Measurements from ENCODE around the gene ACKR1. TPM values are rescaled to one million over a fixed set of nuclear protein-coding genes. Genes with fewer than 3 reads are reported as not detected.

Gene ACKR1, protein sequence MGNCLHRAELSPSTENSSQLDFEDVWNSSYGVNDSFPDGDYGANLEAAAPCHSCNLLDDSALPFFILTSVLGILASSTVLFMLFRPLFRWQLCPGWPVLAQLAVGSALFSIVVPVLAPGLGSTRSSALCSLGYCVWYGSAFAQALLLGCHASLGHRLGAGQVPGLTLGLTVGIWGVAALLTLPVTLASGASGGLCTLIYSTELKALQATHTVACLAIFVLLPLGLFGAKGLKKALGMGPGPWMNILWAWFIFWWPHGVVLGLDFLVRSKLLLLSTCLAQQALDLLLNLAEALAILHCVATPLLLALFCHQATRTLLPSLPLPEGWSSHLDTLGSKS
- polyA plus RNA-seq, result 100 to 1,000 TPM in 1 of 3 donors, 10 to 100 TPM in 2; 20.0 to 227 (median 73.8) TPM

- WGBS, 3 donors, result 36 to 50% (median 37%) methylated on average over 13 of the region's 13 CpGs
- no peak within 1 kb of the TSS for H3K27ac ChIP-seq (ENCODE audit: low read depth, low read length)
Measured at GRCh38 chr1:159204161-159205141, at the start of gene ACKR1. TSS of gene ACKR1 (plus strand) at chr1:159204875. CDS start at chr1:159204960, 85 bp downstream.

DNA sequence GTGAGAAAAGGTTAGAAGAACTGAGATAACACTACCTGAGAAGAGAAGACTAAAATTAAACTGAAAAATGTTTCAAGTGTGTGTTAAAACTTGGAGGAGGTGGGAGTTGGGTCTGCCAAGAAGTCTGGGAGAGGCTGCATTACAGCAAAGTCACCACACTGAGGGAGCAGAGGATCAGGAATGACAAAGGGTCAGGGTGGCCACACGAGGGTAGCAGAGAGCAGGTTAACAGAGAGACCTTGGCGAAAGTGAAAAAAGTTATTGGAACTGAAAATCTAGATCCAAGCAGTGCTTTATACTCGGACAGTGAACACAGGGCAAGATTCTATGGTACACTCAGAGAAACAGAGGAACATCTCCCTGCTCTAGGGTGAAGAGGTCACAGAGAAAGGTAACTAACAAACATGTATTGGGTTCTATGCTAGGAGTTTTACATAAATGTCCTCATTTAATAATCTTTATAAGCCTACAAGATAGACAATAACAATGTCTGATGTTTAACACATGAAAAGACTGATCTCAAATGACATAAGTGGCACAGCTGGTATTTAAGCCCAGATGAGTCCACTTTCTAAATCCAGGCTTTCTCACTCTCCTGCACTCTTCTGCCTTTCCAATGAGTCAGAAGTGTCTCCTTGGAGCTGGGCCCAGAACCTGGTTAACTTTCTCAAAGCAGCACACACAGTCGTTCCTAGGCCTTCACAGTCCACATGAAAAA is 43.5 kb upstream of the ACKR1 start:
- 2 to 5% (median 3%) methylated on average over 4 of the region's 4 CpGs for WGBS, 3 donors

DNA sequence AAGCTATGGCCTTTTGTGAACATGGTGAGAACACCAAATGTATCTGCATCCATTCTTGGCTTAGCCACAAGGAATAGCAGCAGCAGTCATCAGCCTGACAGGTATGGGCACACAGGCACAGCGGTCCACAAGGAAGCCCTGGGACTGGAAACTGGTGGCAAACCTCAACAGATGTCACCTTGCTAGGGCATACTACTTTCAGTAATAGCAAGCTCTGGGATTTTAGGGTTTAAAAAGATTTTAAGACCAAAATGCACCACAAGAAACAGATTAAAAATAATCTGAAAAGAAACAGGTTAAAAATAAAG is 43.0 kb upstream of the ACKR1 start:
- no peak overlapping the region for H3K27ac ChIP-seq (ENCODE audit: low read depth, low read length)
- WGBS, 3 donors, result 91 to 100% (median 96%) methylated on average over 1 of the region's 1 CpG

More for the DNA sequence above, 43.5 kb upstream of the ACKR1 start:
- H3K27ac ChIP-seq (ENCODE audit: low read depth, low read length), result no peak overlapping the region

- 64 to 68% (median 65%) methylated on average over 4 of the region's 4 CpGs for WGBS, 3 donors
- no peak overlapping the region for H3K27ac ChIP-seq (ENCODE audit: low read depth, low read length)
Measured at GRCh38 chr1:159162516-159163265, 42.0 kb upstream of the ACKR1 start.

GRCh38 chr1:159163614-159164228 is 41.0 kb upstream of the ACKR1 start:
- H3K27ac ChIP-seq (ENCODE audit: low read depth, low read length), result no peak overlapping the region

GRCh38 chr1:159168043-159168442 is 36.6 kb upstream of the ACKR1 start:
- 51 to 65% (median 64%) methylated on average over 4 of the region's 4 CpGs for WGBS, 3 donors
- H3K27ac ChIP-seq (ENCODE audit: low read depth, low read length), result no peak overlapping the region

More at GRCh38 chr1:159163614-159164228, 41.0 kb upstream of the ACKR1 start:
- 42 to 75% (median 70%) methylated on average over 9 of the region's 9 CpGs for WGBS, 3 donors

DNA sequence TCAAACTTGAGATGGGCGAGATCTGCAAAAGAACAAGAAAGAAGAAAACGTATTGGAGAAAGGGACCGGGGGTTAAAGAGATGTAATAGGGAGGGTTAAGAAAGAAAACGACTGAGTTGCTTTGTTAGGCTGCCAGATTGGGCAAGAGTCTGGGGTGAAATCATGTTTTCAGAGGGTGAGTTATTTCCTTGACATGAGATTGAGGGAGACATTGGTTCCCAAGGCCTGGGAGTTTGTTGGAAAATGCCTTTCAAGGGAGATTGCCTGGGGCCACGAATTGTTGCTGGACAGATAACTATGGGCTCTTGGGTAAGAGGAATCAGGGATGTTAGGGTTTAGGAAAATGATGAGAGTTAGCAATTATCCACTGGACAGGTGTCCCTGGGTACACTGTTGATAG is 34.0 kb upstream of the ACKR1 start:
- no peak overlapping the region for H3K27ac ChIP-seq (ENCODE audit: low read depth, low read length)

DNA sequence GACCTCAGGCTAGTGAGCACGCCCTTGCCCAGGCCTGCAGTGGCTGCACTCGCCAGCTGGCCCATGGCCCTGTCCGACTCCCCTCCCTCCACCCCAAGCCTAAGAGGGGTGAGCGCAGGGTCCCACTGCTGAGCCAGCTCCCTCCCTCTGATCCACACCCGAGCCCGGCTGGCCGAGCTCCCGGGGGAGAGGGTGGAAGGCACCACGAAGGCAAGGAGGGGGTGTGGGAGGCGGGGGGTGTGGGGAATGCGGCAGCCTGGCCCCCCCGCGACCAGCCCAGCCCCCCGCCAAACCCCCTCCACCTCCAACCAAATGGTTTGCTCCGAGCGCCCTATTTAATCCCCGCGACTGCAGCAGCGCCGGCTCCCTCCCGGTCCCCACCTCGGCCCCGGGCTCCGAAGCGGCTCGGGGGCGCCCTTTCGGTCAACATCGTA is 33.4 kb upstream of the ACKR1 start, which contains the start of gene CADM3:
TSS of gene CADM3 (plus strand) at position 362 of the 434 bp plus-strand sequence. CDS start 151 bp downstream, outside the sequence.
- H3K27ac ChIP-seq (ENCODE audit: low read depth, low read length), result no peak within 1 kb of the TSS
- WGBS, 3 donors, result 1 to 7% (median 5%) methylated on average over 15 to 29 of the region's 29 CpGs

More for the DNA sequence above, 34.0 kb upstream of the ACKR1 start:
- 51 to 57% (median 54%) methylated on average over 5 of the region's 5 CpGs for WGBS, 3 donors

DNA sequence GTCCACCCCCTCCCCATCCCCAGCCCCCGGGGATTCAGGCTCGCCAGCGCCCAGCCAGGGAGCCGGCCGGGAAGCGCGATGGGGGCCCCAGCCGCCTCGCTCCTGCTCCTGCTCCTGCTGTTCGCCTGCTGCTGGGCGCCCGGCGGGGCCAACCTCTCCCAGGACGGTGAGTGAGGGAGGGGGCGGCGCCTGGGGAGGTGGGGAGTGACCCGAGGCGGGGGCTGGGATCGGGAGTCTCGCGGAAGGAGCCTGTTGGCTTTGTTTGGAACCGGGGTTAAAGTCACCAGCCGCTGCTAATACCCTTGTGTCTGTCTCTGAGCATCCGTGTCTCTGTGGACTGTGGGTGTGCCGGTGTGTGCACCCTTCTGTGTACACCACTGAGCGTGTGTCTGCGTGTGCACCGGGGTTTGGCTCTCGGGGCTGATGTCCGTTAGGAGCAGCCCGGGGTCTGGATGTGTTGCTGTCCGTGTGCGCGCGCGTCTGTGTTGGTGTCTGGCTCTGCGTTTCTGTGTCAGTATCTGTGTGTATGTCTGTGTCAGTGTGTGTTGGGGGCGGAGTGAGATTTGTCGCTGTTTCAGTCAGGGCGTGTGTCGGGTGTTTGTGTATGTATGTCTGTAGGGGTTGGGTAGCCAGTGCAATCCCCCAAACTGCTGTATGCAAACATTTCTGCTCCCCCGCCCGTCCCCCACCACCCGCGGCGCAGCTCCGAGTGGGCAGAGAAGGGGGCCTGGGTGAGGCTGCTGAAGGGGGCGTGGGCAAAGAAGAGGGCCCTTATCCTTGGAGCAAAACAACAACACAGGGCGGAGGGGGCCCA is 32.8 kb upstream of the ACKR1 start:
- H3K27ac ChIP-seq (ENCODE audit: low read depth, low read length), result no peak overlapping the region
- WGBS, 3 donors, result 1% methylated on average over 49 of the region's 49 CpGs

DNA sequence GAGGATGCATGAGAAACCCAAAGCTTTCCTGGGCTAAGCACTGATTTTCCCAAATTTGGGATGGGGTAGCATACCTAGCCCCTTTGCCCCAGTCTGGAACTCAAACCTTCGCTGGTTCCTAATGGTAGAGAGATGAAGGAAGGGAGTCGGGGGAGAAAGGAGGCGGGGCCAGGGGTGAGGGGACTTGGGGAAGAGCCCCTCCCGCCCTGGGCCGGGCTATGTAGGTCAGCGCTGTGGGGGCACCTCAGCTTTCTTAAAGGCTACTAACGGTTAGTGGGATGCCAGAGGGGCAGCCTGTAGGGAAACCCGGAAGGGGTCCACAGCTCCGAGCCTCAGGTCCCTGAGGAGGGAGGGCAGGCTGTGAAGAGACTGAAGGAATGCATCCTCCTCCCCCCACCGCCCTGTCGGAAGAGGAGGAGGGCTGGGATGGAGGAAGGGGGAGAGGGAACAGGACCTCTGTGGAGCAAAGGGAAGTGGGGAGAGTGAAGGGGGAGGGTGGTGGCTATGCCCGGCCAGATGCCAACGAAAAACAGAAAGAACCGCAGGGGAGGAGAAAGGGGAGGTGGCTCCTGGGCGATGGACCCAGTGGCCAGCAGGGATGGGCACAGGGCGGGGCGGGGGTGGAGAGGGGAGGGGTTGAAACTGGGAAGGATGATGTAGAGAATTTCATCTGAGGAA is 31.9 kb upstream of the ACKR1 start:
- H3K27ac ChIP-seq (ENCODE audit: low read depth, low read length), result no peak overlapping the region
- WGBS, 3 donors, result 1 to 3% (median 2%) methylated on average over 17 of the region's 17 CpGs

- H3K27ac ChIP-seq (ENCODE audit: low read depth, low read length), result no peak overlapping the region
- whole genome bisulfite sequencing, 3 donors, result 25 to 35% (median 28%) methylated on average over 7 of the region's 7 CpGs
Measured at GRCh38 chr1:159173320-159173719, 31.4 kb upstream of the ACKR1 start.

DNA sequence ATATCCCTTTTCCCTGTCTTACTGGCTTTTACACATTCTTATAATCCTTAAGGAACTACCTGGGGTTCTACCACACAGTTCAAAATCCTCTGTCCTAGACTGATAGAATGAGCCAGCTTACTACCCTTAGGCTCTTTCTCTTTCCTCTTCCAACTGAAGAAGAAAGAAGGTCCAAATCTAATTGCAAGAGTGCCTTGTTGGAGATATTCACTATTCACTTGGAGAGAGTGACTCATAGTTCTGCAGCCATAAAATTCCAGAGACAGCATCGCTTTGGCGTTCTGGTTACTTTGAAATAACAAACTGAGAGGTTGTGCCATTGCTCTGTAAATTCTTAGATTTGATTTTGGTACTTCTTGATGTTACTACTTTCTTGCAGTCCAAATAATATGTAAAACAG is 29.1 kb upstream of the ACKR1 start:
- WGBS, 3 donors, result 79 to 81% (median 80%) methylated on average over 2 of the region's 2 CpGs
- no peak overlapping the region for H3K27ac ChIP-seq (ENCODE audit: low read depth, low read length)

DNA sequence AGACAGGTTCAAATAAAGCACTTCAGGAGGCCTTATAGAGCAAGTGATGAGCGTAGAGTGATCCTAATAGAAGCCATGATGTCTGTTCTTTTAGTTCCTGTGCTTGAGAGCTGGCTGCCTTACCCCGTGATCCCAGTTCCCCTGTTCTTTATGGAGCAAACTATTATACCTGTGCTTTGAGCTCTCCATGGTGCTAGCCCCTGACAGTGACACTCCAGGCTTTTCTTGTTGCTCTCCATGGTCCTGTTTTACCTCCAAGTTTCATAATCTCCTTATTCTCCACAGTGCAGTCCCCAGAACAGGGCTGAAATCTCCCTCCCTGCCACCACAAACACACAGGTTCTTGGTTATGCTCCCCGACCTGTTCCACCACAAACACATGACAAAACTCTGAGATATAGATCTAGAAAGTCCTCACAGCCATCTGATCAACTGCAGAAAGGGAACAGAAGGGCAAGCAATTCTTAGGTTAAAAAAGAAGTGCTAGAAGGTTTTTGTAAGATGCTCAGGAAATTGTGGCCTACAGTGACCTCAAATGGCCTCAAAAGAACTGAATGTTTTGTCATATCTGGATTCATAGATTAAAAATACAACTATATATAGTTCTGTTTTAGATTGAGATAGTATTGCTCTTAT is 27.3 kb upstream of the ACKR1 start:
- H3K27ac ChIP-seq (ENCODE audit: low read depth, low read length), result no peak overlapping the region
- WGBS, 3 donors, result 8 to 18% (median 16%) methylated on average over 3 of the region's 3 CpGs

DNA sequence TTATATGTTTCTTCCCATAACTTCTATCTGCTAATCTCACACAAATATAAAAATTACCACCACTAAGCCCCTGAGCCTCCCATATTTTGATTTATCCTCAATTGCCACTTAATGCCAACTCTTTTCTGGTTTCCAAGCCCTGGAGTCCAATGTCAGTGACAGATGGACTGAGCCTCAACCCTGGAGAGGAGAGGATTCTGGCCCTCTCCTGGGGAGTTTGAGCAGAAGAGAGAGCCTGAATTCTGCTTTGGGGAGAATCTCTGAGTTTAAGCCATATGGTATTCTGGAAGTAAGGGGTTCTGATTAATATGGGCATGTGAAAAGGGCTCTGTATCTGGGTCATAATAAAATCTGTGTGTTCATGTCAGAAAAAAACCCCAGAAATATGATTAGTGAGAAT is 24.8 kb upstream of the ACKR1 start:
- no peak overlapping the region for H3K27ac ChIP-seq (ENCODE audit: low read depth, low read length)

DNA sequence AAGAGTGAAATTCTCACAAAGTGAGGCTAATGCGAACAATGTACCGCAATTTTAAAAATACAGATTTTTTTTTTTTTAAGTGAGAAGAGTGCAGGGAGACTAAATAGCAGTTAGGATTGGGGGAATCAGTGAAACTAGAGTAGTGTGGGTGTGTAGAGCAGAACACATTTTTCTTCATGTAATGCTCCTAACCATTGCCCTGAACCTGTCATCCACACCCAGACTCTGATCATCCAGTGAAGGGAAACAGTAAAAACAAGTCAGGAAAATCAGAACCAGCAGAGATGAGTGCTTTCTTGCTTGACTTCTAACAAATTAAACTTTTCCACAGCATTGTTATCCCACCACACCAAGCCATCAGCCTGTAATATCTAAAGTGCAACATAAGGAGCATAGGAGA is 24.2 kb upstream of the ACKR1 start:
- no peak overlapping the region for H3K27ac ChIP-seq (ENCODE audit: low read depth, low read length)
- WGBS, 3 donors, result 92 to 99% (median 95%) methylated on average over 2 of the region's 2 CpGs

Measured in adipose tissue (tissue), 3 donors.